GM21423 (cell line): ENCODE data around the gene COL13A1.

Experiments
- ATAC-seq: cut with Tn5 transposase; IDR thresholded peaks from one replicate; pipeline ENCODE4 v1.9.1; 2021; ENCODE audit warnings: mild to moderate bottlenecking, moderate library complexity; ENCODE audit not compliant: unreplicated experiment

Gene COL13A1

DNA sequence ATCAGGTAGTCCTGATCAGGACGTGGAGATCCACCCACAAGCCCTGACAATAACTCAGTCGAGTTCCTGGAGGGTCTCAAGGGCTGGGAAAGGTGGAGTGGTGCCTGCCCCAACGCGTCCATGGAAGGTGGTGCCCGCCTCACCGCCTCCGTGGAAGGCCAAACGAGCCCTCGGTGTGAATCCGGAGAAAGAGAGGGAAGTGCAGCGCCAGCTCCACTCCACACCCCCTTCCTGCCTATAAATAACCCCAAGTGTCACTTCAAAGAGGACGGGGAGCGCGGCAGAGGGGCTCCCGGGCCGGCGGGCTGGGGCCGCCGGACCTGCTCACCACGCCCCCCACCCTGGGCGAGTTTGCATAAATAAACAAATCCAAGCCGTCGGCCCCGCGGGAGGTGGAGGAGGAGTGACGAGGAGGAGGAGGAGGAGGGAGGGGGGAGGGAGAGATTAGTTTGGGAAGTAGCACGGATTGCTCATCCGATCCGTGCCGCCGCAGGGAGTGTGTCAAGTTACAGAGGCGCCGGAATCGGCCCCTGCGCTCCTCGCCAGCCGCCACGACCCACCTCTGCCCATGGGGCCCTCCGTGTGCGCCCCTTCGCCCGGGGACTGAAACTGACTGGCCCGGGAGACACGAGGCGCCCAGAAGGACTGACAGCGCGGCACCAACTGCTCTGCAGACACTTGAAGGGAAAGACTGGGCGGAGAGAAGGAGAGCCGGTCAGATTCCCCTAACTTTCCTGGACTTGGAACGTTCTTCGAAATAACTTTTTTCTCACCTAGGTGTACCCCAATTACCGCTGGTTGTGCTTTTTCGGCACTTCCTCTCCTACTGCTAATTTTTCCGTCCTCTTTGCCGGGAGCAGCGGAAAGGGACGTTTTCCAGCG, at the start of gene COL13A1:
Gene COL13A1 (plus strand): TSS at position 473 of the 882 bp plus-strand sequence. CDS start 518 bp downstream, outside the sequence.
- no peak for ATAC-seq

DNA sequence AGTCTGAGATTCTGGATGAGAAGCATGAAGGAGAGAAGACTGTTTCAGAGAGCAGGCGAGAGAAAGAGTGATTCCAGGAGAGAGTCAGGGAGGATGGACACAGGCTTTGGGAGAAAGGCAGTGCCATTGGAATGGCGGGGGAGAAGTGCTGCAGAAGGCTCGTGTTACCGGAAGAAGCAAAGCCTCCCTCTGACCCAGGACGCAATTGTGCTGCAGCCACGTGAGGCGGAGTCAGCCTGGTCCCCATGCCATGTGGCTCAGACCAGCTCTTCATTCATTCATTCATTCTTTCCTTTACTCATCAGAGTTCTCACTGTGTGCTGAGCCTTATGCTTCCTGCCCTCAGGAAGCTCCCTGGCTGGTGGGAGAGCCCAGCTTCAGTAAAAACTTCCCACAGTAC, 49.2 kb upstream of the COL13A1 start:
- ATAC-seq, result no peak

DNA sequence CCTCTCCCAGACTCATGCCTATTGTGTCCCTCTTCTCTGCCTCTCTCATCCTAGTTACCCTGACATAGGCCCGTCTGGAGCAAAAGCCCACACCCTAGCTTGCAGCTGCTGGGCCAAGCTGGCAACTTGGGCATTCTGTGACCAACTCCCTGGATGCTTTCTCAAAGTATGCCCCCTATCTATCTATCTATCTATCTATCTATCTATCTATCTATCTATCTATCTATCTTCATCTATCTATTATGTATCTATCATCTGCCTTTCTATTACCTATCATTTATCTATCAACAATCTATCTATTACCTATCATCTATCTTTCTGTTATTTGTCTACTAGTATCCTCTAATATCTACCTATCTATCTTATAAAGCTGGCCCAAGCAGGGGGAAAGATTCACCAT, 45.4 kb upstream of the COL13A1 start:
- no peak for ATAC-seq

DNA sequence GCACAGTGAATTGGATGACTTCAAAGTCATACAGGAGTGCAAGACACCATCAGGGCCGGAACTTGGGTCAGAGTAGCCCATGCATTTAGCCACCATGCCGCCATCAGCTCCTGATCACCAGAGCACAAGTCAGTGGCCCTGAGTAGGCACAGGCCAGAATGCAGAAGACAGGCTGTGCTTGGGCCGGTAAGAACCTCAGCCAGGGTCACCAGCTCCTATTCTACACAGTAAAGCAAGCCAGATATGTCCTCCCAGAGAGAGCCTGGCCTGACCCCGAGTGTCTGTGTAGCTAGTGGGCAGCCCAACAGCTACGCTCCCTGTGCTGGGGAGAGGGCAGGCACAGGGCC, 44.5 kb upstream of the COL13A1 start:
- no peak for ATAC-seq

DNA sequence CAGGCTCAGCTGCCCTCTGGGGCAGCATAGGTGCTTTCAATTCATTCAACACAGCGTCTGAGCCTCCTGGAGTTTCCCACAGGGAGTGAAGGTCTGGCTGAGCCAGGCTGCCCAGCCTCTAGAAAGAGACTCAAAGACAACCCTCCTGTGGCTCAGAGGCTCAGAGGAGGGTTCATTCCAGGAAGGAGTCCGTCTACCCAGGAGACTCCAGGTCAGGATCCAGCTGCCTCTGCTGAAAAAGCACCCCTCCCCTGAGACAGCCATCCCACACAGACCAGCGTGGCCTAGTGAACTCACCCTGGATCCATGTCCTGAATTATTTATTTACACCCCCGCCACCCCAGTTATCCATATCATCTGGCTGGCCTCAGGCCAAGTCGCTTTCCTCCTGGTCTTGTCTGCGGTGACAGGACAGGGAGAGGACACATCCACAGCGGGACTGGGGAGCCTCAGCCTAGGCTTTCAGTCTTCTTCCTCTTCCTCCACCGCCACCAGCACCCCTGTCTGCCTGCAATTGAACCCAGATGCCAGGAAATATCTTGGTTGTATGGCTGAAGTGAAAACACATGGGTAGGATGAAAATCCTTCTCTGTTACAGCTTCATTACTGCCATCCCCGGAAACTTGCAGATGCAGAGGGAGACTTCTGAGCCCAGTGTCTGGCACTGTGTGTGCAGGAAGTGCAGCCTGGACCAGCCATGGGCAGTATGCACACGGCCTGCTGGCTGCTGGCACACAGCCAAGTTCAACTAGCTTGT, 44.0 kb upstream of the COL13A1 start:
- ATAC-seq, result no peak

DNA sequence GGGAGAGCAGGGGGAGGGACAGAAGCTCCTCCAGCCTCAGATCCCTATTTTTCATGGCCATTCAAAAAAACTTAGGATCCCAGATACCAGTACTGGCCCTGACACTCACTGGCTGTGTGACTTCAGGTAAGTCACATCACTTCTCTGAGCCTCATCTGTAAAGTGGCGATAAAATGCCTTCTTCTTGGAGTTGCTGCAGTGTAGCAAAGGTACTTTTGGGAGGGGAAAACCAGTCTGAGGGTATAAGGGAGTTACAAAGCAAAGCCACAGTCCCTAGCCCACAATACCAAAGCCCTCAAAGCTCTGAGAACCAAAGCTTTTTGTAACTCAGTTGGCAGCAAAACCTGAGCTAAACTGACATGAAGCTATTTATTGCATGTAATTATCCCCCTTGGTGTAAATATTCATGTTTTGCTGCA, 43.4 kb upstream of the COL13A1 start:
- no peak for ATAC-seq

DNA sequence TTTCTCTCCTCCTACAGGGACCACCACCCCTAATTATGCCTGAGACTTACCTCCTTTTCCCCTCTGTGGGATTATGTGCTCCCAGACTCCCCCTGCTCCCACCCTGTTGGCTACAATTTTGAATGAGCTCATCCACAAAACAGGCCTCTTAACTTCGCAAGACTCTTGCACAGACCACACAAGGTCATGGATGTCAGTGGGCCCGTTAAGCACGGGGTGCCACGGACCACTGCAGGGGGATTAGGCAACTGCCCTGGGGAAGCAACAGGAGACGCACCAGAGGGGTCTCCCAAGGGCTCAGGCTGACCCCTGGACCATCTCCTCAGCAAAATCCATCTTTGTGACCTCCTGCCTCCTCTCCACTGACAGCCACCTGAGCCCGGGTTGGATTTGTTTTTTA, 42.1 kb upstream of the COL13A1 start:
- ATAC-seq, result no peak

DNA sequence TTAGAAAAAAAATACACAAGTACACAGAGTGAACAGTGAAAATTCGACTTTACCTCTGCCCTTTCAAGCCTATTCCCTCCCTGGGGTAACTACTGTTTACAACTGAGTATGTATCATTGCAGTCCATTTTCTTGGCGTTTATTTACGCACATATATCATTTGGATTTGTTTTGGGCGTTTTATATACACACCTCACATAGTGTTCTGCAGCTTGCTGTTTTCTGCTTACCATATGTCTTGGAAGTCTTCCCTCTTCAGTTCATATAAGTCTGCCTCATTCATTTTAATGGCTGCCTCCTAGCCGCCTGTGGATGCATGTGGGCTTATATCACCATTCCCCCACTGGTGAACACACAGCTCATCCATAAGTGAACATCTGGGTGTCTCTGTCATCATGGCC, 41.6 kb upstream of the COL13A1 start:
- no peak for ATAC-seq

DNA sequence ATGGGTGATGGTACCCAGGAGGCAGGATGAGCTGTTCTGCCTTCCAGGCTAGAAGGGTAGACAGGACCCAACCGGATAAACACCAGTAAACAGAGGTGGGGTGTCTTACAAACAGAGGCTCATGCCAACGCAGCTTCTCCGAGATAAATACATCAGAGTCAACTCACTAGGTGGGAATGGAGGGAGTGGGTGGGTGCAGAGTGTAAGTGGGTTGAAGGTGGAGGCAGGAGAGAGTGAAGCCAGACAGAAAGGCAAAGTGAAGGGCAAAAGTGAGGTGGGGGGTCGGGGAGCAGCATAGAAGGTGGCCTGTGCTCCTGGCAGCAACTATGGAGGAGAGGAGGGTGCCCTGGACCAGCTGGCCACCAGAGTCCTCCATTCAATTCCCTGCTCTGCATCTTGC, 40.4 kb upstream of the COL13A1 start:
- ATAC-seq, result no peak

DNA sequence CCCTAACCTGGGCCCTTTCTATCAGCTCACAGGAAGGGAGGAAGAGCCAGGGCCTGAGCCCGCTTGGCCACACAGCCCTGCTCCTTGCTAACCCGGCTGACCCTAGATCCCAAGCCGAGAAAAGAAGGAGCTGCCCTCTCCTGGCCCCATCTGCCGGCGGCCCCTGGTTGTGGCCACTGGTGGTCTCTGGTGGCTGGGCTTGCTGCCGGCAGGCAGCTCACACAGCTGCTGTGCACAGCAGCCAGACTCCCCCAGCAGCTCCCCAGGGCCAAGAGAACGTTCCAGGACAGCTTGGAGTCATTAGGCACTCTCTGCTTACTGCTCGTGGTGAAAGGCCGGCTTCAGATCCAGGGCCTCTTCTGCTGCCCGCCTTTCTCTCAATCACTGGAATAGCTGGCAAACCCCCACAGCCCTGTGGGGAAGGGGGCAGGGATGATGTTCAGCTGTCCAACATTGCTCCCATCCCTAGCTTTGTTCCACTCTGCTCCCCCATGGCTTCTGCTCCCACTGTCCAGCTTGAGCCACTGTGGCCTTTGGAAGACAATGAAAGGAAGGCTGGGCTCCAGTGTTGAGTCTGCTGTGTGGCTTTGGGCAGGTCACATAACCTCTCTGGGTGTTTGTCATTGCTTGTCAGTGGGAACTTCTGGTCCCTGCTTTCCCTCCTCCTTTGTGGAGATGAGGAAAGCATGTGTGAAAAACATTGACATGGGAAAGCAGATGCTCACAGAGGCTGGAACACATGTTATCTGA, 35.4 kb upstream of the COL13A1 start:
- ATAC-seq, result no peak

DNA sequence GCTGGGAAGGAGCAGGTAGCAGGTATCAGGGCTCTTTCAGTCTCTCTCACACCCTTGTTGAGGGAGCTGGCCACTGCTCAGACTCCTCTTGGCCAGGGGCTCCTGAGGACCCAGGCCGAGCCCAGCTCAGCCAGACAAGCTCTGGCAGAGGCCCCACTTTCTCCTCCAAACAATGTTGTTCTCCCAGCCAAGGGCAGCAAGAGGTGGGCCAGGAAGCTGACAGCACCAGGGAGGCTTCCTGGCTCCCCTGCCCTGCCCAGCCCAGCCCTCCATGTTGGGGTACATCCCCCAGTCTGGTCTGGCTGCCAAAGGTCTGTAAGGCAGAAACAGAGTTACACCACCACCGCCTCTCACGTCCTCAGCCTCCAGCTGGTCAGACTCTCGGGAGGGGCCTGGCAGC, 33.9 kb upstream of the COL13A1 start:
- ATAC-seq, result no peak

DNA sequence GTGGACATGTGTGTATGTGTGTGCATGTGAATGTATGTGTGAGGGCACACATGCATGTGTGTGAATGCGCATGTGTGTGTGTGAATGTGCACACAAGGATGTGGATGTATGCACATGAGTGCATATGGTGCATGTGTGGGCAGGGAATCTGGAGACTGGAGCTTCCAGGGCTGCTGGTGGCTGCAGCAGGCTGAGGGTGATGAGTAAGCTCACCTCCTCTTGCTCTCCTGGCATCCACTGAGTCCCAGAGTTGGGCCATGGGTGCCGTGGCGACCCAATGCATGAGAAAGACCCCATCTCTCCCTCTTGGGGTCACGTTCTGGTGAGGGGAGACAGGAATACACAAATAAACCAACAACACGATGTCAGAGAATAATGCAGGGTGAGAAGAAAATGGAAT, 33.3 kb upstream of the COL13A1 start:
- ATAC-seq, result no peak

DNA sequence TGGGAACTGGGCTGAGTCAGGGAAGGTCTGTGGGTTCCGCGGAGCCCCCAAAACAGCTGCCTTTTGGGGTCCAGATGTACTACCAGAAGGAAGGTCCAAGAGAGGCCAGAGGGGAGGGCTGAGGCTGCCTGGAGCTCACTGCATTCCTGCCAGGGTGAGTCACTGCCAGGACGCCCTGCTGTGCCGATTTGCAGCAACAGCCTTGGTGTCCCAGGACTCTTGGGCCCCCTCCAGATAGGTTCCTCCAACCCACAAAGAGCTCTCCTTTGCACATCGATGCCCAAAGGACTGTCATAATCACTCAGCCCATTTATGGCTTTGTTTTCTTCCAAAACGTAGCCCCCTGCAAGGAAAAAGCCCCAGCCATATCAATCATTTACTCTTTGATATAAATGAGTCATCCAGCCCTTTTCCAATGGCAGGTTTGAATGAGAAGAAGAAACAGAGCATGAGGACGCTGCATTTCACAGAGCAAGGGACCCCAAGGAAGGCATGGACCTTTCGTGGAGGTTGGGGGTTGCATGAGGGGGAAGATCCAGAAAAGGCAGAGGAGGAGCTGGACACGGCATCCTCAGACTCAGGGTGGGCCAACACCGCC, 32.2 kb upstream of the COL13A1 start:
- no peak for ATAC-seq

DNA sequence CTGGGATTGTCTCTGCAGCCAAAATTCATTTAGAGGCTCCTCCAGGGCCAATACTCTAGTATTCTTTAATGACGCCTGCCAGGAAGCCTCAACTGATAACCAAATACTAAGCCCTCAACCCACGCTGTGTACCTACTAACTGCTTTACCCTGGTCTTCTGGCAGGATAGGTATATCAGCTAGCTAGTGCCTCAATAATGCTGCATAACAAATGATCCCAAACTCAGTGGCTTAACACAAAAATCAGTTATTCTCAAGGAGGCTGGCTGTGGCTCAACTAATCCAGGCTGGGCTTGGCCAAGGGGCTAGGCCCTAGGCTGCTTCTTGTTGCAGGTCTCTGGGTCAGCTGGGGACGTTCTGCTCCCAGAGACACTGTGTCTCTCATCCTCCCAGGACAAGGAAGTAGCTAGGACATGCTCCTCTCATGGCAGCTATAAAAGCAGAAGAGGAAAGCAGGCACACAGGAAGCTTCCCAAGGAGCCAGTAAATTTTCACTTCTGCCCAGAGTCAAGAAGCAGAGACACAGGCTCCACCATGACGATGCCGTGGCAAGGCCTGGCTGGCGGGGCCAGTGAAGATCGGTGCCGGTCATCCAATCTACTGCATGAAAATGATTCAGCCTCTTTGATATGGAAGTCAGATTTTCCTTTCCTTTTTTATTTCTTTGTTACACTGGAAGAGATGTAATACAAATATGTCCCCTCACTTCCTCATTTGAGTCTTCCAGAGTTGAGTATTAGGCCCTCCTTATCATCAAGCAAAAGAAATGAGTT, 28.6 kb upstream of the COL13A1 start:
- no peak for ATAC-seq

DNA sequence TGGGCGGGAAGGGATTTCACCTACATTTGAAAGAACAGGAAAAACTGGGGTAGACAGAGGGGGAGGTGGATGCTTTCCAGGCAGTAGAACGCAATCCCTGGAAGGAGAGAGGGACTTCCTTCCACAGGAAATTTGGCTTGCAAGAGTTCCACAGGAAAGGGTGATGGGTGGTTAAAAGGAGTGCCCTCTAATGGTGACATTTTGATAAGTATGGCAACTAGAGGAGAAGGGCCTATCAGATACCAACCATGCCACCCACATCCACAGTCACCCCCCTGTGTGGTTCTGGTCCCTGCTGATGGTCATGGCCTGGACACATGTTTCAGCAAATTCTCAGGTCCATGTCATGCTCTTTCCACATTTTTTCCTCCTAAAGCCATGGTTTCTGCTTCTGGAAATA, 27.1 kb upstream of the COL13A1 start:
- ATAC-seq, result no peak

DNA sequence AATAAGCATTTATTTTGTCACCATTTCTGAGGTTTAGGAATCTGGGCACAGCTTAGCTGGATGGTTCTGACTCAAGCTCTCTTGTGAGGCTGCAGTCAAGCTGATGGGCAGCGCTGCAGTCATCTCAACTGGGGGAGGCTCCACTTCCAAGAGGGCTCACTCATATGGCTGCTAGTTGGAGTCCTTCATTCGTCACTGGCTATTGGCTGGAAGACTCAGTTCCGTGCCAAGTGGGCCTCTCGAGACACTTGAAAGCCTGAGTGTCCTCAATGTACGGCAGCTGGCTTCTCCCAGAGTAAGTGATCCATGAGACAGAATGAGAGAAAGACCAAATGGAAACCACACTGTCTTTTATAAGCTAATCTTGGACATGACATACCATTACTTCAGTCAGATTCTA, 21.6 kb upstream of the COL13A1 start:
- no peak for ATAC-seq

DNA sequence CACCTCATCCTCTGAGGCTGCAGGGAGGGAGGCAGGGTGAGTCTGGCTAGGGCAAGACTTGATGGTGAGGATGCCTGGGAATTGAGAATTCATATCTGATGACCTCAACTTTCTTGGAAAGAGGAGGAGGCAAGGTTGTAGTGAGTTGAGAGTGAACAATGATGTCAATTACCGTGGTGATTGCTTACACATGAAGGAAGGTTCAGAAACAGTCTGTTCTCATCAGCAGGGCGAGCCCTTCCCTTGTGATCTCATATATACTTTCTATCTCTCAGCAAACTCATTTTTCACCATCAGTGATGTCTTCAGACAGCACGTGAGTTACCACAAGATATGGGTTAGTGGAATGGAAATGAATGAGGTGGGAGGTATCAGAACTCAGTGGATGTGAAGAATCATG, 20.1 kb upstream of the COL13A1 start:
- ATAC-seq, result no peak

DNA sequence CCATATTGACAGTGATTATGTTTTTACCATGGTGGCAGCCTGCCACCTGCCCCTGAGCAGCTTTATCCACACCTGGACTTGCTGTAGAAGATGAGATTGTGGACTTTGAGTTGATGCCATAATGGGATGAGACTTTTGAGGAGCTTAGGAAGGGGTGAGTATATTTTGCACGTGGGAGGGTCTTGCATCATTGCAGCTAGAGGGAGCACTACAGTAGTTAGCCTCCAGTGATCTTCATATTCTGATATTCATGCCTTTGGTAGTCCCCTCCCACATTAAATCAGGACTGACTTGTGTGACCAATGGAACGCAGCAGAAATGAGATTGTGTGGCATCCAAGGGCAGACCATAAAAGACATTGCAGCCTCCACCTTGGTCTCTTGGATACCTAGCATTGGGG, 18.2 kb upstream of the COL13A1 start:
- ATAC-seq, result no peak

DNA sequence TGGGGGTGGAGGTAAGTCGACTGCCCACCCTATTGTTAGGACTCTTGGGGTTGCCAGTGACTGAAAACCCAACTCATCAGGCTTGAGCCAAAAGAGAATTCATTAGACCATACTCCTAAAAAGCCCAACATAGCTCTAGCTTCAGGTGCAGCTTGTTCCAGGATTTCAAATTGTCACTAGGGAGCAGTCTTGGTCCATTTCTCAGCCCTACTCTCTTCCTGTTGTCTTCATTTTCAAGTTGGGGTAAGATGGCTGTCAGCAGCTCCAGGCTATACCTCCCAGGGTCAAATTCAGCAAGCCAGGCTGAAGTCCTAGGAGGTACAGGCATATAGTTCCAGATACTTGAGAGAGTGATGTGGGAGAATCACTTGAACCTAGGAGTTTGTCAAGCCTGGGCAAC, 14.9 kb upstream of the COL13A1 start:
- no peak for ATAC-seq

DNA sequence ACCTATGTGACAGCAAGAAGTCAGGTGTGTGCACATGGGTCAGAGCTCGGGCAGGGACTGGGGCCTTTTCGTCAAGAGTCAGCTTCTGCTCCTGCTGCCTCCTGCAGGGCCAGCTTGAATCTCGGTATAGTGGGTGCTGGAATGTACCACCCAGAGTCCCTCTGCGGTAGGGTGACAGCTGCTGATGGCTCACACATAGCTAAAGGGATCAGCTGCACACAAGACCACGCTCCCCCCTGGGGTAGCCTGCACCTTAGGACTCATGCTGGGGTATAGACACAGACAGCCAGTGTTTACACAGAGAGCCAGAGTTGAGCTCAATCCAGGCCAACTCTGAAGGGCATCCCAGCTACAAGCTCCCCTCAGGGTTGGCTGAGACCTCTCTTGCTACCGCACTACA, 14.0 kb upstream of the COL13A1 start:
- no peak for ATAC-seq
